ENCODE measurements around the gene RAD51B. TPM values are rescaled to one million over a fixed set of nuclear protein-coding genes. Genes with fewer than 3 reads are reported as not detected.

RAD51B gene
- total RNA-seq, 2 donors from 2014 or later: 22.8 to 33.8 TPM

DNA sequence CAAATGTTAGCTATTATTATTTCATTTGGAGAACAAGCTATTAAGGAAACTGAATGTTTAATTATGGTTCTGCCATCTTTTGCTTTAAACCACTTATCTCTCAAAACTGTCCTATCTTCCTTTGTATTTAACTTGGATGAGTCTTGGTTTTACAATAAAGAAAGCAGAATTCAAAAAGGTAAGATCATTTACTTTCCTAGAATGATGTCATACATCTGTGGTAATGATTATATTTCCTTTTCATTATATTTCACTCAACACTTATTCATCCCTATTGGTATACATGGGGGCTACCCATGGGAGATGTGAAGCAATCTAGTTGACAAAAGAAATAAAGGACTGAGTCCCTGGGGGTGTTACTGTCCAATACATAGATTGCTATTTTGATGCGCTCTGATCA is 516.6 kb downstream of the RAD51B start:
- no peak overlapping the region for H3K9ac ChIP-seq (ENCODE audit: extremely low read depth, low read length, poor library complexity, severe bottlenecking)
- peaks cover 4% of the 10 kb centered on the region for H3K9me3 ChIP-seq (ENCODE audit: control insufficient read depth, low read length)
- no peak overlapping the region for H3K27ac ChIP-seq (ENCODE audit: low read depth, low read length)
- peaks cover 27% of the 10 kb centered on the region for H3K27me3 Mint-ChIP-seq (ENCODE audit: insufficient read depth)
- no peak overlapping the region for H3K4me3 ChIP-seq (ENCODE audit: low read length)
- no peak for TF ChIP-seq CTCF (conservative IDR thresholded peaks at IDR 0.05)
- H3K4me1 Mint-ChIP-seq: peaks cover 16% of the 10 kb centered on the region
- H3K9me3 Mint-ChIP-seq: peaks cover 3% of the 10 kb centered on the region
- H3K4me3 Mint-ChIP-seq: no peak overlapping the region
- H3K27ac Mint-ChIP-seq: no peak overlapping the region
- peaks cover 4% of the 10 kb centered on the region for H3K4me1 ChIP-seq (ENCODE audit: control insufficient read depth, insufficient read depth, low read length)
- DNase-seq: no peak
- no peaks in the 10 kb centered on the region for H3K36me3 Mint-ChIP-seq (ENCODE audit: low read depth)
- H3K27me3 ChIP-seq (ENCODE audit: control insufficient read depth, insufficient read depth, low read length, poor library complexity, severe bottlenecking): peaks cover 18% of the 10 kb centered on the region
- H3K36me3 ChIP-seq (ENCODE audit: control insufficient read depth, insufficient read depth, low read length): no peaks in the 10 kb centered on the region
- 90 to 100% methylated on average over 1 of the region's 1 CpG for WGBS, 2 experiments (ENCODE audit: insufficient coverage in 1 of 2, insufficient read length in 1 of 2)

DNA sequence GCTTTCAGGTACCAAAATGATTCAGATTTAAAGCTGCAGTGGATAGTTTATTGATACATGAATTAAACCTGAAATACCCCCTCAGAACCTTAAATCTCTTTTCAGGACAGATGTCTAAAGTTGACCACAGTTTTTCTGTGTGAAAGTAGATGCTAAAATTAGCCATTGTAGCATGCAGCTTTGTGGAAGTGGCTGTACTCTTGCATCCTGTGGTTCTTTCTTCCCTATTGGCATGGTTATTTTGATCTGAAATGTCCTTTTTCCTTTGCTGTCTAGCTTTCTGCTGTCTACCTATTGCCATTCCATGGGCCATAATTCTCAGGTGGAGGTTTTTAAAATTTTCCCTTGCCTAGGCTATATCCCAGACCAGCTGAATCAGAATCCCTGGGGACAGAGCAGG is 517.7 kb downstream of the RAD51B start:
- H3K27ac ChIP-seq (ENCODE audit: low read depth, low read length): no peak overlapping the region
- peaks cover 4% of the 10 kb centered on the region for H3K9me3 ChIP-seq (ENCODE audit: control insufficient read depth, low read length)
- TF ChIP-seq CTCF (conservative IDR thresholded peaks at IDR 0.05): no peak
- H3K9me3 Mint-ChIP-seq: peaks cover 3% of the 10 kb centered on the region
- no peaks in the 10 kb centered on the region for H3K36me3 Mint-ChIP-seq (ENCODE audit: low read depth)
- DNase-seq: no peak
- no peak overlapping the region for H3K4me3 ChIP-seq (ENCODE audit: low read length)
- H3K27me3 Mint-ChIP-seq (ENCODE audit: insufficient read depth): peaks cover 32% of the 10 kb centered on the region
- H3K4me3 Mint-ChIP-seq: no peak overlapping the region
- H3K4me1 ChIP-seq (ENCODE audit: control insufficient read depth, insufficient read depth, low read length): peaks cover 4% of the 10 kb centered on the region
- H3K4me1 Mint-ChIP-seq: peaks cover 20% of the 10 kb centered on the region
- no peaks in the 10 kb centered on the region for H3K36me3 ChIP-seq (ENCODE audit: control insufficient read depth, insufficient read depth, low read length)
- no peak overlapping the region for H3K27ac Mint-ChIP-seq
- peaks cover 19% of the 10 kb centered on the region for H3K27me3 ChIP-seq (ENCODE audit: control insufficient read depth, insufficient read depth, low read length, poor library complexity, severe bottlenecking)
- H3K9ac ChIP-seq (ENCODE audit: extremely low read depth, low read length, poor library complexity, severe bottlenecking): no peak overlapping the region

DNA sequence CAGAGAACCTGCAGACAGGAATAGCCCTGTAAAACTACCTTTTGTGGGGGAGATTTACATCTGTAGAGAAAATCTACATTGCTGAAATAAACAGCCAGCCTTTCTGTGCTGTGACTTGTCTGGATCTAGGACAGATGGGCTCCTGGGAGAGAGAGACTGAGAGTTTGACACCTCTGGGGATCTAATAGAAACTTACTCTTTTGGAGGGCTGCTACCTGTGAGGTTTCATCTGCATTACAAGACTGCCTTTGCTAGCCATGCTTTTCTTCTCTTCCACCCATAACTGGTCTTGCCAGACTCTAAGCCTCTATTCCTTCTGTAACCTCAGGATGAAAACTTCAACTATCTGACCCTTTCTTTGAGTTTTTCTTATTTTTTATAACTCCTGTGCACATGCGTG is 520.7 kb downstream of the RAD51B start:
- peaks cover 8% of the 10 kb centered on the region for H3K9me3 Mint-ChIP-seq
- H3K4me1 ChIP-seq (ENCODE audit: control insufficient read depth, insufficient read depth, low read length): peaks cover 4% of the 10 kb centered on the region
- H3K4me3 ChIP-seq (ENCODE audit: low read length): no peak overlapping the region
- DNase-seq: peak; percentile 65
- no peak overlapping the region for H3K9ac ChIP-seq (ENCODE audit: extremely low read depth, low read length, poor library complexity, severe bottlenecking)
- peaks cover 4% of the 10 kb centered on the region for H3K36me3 Mint-ChIP-seq (ENCODE audit: low read depth)
- 86 to 91% methylated on average over 1 of the region's 1 CpG for WGBS, 2 experiments (ENCODE audit: insufficient coverage in 1 of 2, insufficient read length in 1 of 2)
- peaks cover 19% of the 10 kb centered on the region for H3K27me3 ChIP-seq (ENCODE audit: control insufficient read depth, insufficient read depth, low read length, poor library complexity, severe bottlenecking)
- H3K27ac ChIP-seq (ENCODE audit: low read depth, low read length): no peak overlapping the region
- H3K27me3 Mint-ChIP-seq (ENCODE audit: insufficient read depth): peaks cover 43% of the 10 kb centered on the region
- peaks cover 31% of the 10 kb centered on the region for H3K4me1 Mint-ChIP-seq
- TF ChIP-seq CTCF (conservative IDR thresholded peaks at IDR 0.05): no peak
- H3K36me3 ChIP-seq (ENCODE audit: control insufficient read depth, insufficient read depth, low read length): no peaks in the 10 kb centered on the region
- no peak overlapping the region for H3K4me3 Mint-ChIP-seq
- no peak overlapping the region for H3K27ac Mint-ChIP-seq
- peaks cover 15% of the 10 kb centered on the region for H3K9me3 ChIP-seq (ENCODE audit: control insufficient read depth, low read length)

Data from endodermal cell (in vitro differentiated cells).